GM19438 (cell line): ENCODE measurements around the gene DENR.
"Not testable (repeated sequence)": the region's sequence is repeated elsewhere in the genome, so short reads cannot be mapped to it uniquely, and the experiment has no call there.

Source experiments
- ATAC-seq: cut with Tn5 transposase; IDR thresholded peaks from one replicate; pipeline ENCODE4 v1.9.1; 2021; ENCODE audit warnings: low read depth; ENCODE audit not compliant: unreplicated experiment

DENR gene

GRCh38 chr12:122738571-122738970 lies 14.1 kb upstream of the DENR start:
- ATAC-seq = no peak

GRCh38 chr12:122740351-122740750 lies 12.3 kb upstream of the DENR start:
- no peak for ATAC-seq

GRCh38 chr12:122743895-122744525 lies 8.6 kb upstream of the DENR start:
- ATAC-seq = no peak

- no peak for ATAC-seq
These were observed 5.1 kb upstream of the DENR start for GRCh38 chr12:122747224-122748135.

GRCh38 chr12:122749569-122750332 lies 2.9 kb upstream of the DENR start:
- ATAC-seq = no peak

- ATAC-seq = not testable (repeated sequence)
These were observed 1.7 kb upstream of the DENR start for GRCh38 chr12:122750781-122751515.

- ATAC-seq = no peak
These were observed 661 bp downstream of the DENR start for GRCh38 chr12:122753319-122753650.

- no peak for ATAC-seq
These were observed 2.2 kb downstream of the DENR start for GRCh38 chr12:122754790-122755189.

- no peak for ATAC-seq
These were observed 4.9 kb downstream of the DENR start for GRCh38 chr12:122757568-122757967.

GRCh38 chr12:122785503-122785902 lies 32.9 kb downstream of the DENR start:
- ATAC-seq = no peak

- ATAC-seq = no peak
These were observed 35.8 kb downstream of the DENR start for GRCh38 chr12:122788387-122788786.

- no peak for ATAC-seq
These were observed 37.0 kb downstream of the DENR start for GRCh38 chr12:122789637-122790036.

GRCh38 chr12:122790393-122791075 lies 37.9 kb downstream of the DENR start:
- ATAC-seq = no peak

- ATAC-seq = no peak
These were observed 41.1 kb downstream of the DENR start for GRCh38 chr12:122793685-122794106.

- no peak for ATAC-seq
These were observed 43.2 kb downstream of the DENR start for GRCh38 chr12:122795807-122796206.

GRCh38 chr12:122799641-122800243 lies 47.1 kb downstream of the DENR start:
- ATAC-seq = no peak

- no peak for ATAC-seq
These were observed 51.3 kb downstream of the DENR start for GRCh38 chr12:122803937-122804336.

- not testable (repeated sequence) for ATAC-seq
These were observed 52.3 kb downstream of the DENR start for GRCh38 chr12:122804957-122805356.

- ATAC-seq = no peak
These were observed 55.0 kb downstream of the DENR start for GRCh38 chr12:122807651-122808050.

GRCh38 chr12:122811777-122812176 lies 59.2 kb downstream of the DENR start:
- ATAC-seq = no peak
